A549 (cell line): ENCODE measurements around the gene CD79B. TPM values are rescaled to one million over a fixed set of nuclear protein-coding genes. Genes with fewer than 3 reads are reported as not detected.

Experiments
- ATAC-seq, 2 experiments: fragments of 200-7000 bp in 1 of 2; fragments of >200 bp in 1 of 2; cut with Nextera tagmentation in 1 of 2; cut with Tn5 transposase in 1 of 2; 3 replicates each; pipeline versions ENCODE4 v1.8.0 to v1.9.1; 2018 to 2020; ENCODE audit warnings: mild to moderate bottlenecking in 1 of 2, moderate library complexity in 1 of 2
- CTCF ChIA-PET: fragments of 300-600 bp; sonication (Branson Sonifier 250); formaldehyde crosslinking; extraction: SDS; loops from one replicate; lab custom pipeline; 2021; ENCODE audit warnings: antibody characterized with exemption, inconsistent platforms; lab: Yijun Ruan, JAX
- POLR2A ChIA-PET: fragments of 350-600 bp; formaldehyde crosslinking; extraction: SDS; loops from one replicate; lab custom pipeline; 2021; ENCODE audit warnings: antibody characterized with exemption, inconsistent platforms; lab: Yijun Ruan, JAX
- DNase-seq, 2 experiments: peaks; one replicate each; pipeline versions ENCODE4 v3.0.0 to v3.0.0-alpha.2; 2011 to 2016; ENCODE audit warnings: low read depth in 1 of 2, low spot score in 1 of 2
- FAIRE-seq: peaks from 2 replicates; lab custom pipeline; 2011; peaks lifted over from hg19 to GRCh38; lab: Jason Lieb, UNC
- H3K27ac ChIP-seq, 2 experiments: fragments of >200 bp; sonication (Bioruptor Twin); formaldehyde crosslinking; 3 replicates each; pipeline ENCODE4 v1.5.1; 2016 to 2017
- H3K4me1 ChIP-seq: fragments of >200 bp; sonication (Bioruptor Twin); formaldehyde crosslinking; 3 replicates; pipeline ENCODE4 v1.6.1; 2016
- H3K4me2 ChIP-seq: fragments of >200 bp; sonication (Bioruptor Twin); formaldehyde crosslinking; 3 replicates; pipeline ENCODE4 v1.6.1; 2016
- H3K4me3 ChIP-seq: fragments of >200 bp; sonication (Bioruptor Twin); formaldehyde crosslinking; 3 replicates; pipeline ENCODE4 v1.5.1; 2016
- H3K9me3 ChIP-seq: fragments of >200 bp; sonication (Bioruptor Twin); formaldehyde crosslinking; 3 replicates; pipeline ENCODE4 v1.6.1; 2016
- CHD4 ChIP-seq: fragments of 200-600 bp; sonication (generic); IDR thresholded peaks from 2 replicates; pipeline ENCODE4 v1.6.1; 2016; ENCODE audit warnings: antibody characterized with exemption, mild to moderate bottlenecking, borderline replicate concordance
- CTCF ChIP-seq: fragments of >200 bp; sonication (Bioruptor Twin); formaldehyde crosslinking; IDR thresholded peaks from 3 replicates; pipeline ENCODE4 v1.5.1; 2016
- EP300 ChIP-seq, 2 experiments: fragments of >200 bp; sonication (Bioruptor Twin); formaldehyde crosslinking; IDR thresholded peaks; 2 replicates in 1 of 2; 3 replicates in 1 of 2; pipeline ENCODE4 v1.6.1; 2016 to 2017
- ESRRA ChIP-seq: fragments of 150-350 bp; IDR thresholded peaks from 2 replicates; pipeline ENCODE4 v1.6.1; 2014; ENCODE audit warnings: mild to moderate bottlenecking, low read length, borderline replicate concordance
- FOXS1 ChIP-seq: fragments of 250-450 bp; sonication (Bioruptor Pico); IDR thresholded peaks from 2 replicates; pipeline ENCODE4 v1.5.0; 2020; ENCODE audit warnings: mild to moderate bottlenecking, moderate library complexity
- GATA3 ChIP-seq: IDR thresholded peaks from 2 replicates; pipeline ENCODE4 v1.6.1; 2012; ENCODE audit warnings: borderline replicate concordance
- HDAC2 ChIP-seq: fragments of 200-600 bp; sonication (generic); IDR thresholded peaks from 2 replicates; pipeline ENCODE4 v1.6.1; 2016
- HOXB5 ChIP-seq: fragments of 250-450 bp; sonication (Bioruptor Pico); IDR thresholded peaks from 2 replicates; pipeline ENCODE4 v1.5.0; 2020; ENCODE audit warnings: mild to moderate bottlenecking, moderate library complexity
- JUNB ChIP-seq: fragments of >200 bp; sonication (Bioruptor Twin); formaldehyde crosslinking; IDR thresholded peaks from 2 replicates; pipeline ENCODE4 v1.6.1; 2016
- KDM5A ChIP-seq: fragments of 200-600 bp; sonication (generic); IDR thresholded peaks from 2 replicates; pipeline ENCODE4 v1.6.1; 2016; ENCODE audit warnings: antibody characterized with exemption, mild to moderate bottlenecking
- MAFK ChIP-seq: fragments of 450-650 bp; IDR thresholded peaks from 2 replicates; pipeline ENCODE4 v1.6.1; 2014; ENCODE audit not compliant: partially characterized antibody
- MAX ChIP-seq: IDR thresholded peaks from 2 replicates; pipeline ENCODE4 v1.6.1; 2012
- NFE2L2 ChIP-seq: fragments of 150-350 bp; conservative IDR thresholded peaks from 2 replicates; pipeline ENCODE4 v1.6.1; 2014; ENCODE audit warnings: low read length
- NPAS2 ChIP-seq: fragments of 250-450 bp; sonication (Bioruptor Pico); IDR thresholded peaks from 2 replicates; pipeline ENCODE4 v1.8.0; 2022; ENCODE audit warnings: mild to moderate bottlenecking, moderate library complexity, borderline replicate concordance
- PHF8 ChIP-seq: fragments of 200-600 bp; sonication (generic); IDR thresholded peaks from 2 replicates; pipeline ENCODE4 v1.6.1; 2016; ENCODE audit warnings: low read depth, mild to moderate bottlenecking, antibody characterized with exemption, moderate library complexity, borderline replicate concordance
- POLR2A ChIP-seq: IDR thresholded peaks from 2 replicates; pipeline ENCODE4 v1.6.1; 2012; ENCODE audit warnings: mild to moderate bottlenecking, low read length
- RARB ChIP-seq: fragments of 250-450 bp; sonication (Bioruptor Pico); IDR thresholded peaks from 2 replicates; pipeline ENCODE4 v1.8.0; 2021; ENCODE audit warnings: mild to moderate bottlenecking, moderate library complexity
- RCOR1 ChIP-seq: fragments of 150-350 bp; IDR thresholded peaks from 2 replicates; pipeline ENCODE4 v1.6.1; 2014; ENCODE audit warnings: antibody characterized with exemption, low read length, low read depth
- REST ChIP-seq: fragments of 200-600 bp; sonication (generic); IDR thresholded peaks from 2 replicates; pipeline ENCODE4 v1.6.1; 2016; ENCODE audit warnings: antibody characterized with exemption, mild to moderate bottlenecking, moderate library complexity
- RNF2 ChIP-seq: fragments of 200-600 bp; sonication (generic); IDR thresholded peaks from 2 replicates; pipeline ENCODE4 v1.6.1; 2016; ENCODE audit warnings: low read depth, mild to moderate bottlenecking, antibody characterized with exemption, moderate library complexity, borderline replicate concordance
- ZC3H11A ChIP-seq: fragments of 450-650 bp; IDR thresholded peaks from 2 replicates; pipeline ENCODE4 v1.6.1; 2014; ENCODE audit warnings: antibody characterized with exemption, mild to moderate bottlenecking
- ZNF302 ChIP-seq: fragments of 250-450 bp; sonication (Bioruptor Pico); IDR thresholded peaks from 2 replicates; pipeline ENCODE4 v1.9.0; 2021; ENCODE audit warnings: inconsistent platforms, mild to moderate bottlenecking, moderate library complexity
- WGBS: methylation state at CpG from one replicate; pipeline ENCODE4 v1.1.6; 2017; ENCODE audit errors: missing lambda C conversion rate; 5-methylcytosine and 5-hydroxymethylcytosine counted together
- polyA plus RNA-seq, 4 experiments: library from polyadenylated mRNA; depleted of rRNA in 3 of 4; stranded (reverse); fragments of >200 nt; fragmentation: RNase III in 1 of 4; extraction: RNeasy Plus Mini Kit Qiagen cat#74134 plus additional on column Dnase treatment in 1 of 4; gene quantifications; 2 replicates in 3 of 4; 3 replicates in 1 of 4; pipeline ENCODE4 v1.2.3, GENCODE V29; 2011 to 2017

Gene CD79B
- polyA plus RNA-seq, 2 of the 4 experiments (the other 2 are of a cell fraction): 0.14 TPM; not detected in 1

DNA sequence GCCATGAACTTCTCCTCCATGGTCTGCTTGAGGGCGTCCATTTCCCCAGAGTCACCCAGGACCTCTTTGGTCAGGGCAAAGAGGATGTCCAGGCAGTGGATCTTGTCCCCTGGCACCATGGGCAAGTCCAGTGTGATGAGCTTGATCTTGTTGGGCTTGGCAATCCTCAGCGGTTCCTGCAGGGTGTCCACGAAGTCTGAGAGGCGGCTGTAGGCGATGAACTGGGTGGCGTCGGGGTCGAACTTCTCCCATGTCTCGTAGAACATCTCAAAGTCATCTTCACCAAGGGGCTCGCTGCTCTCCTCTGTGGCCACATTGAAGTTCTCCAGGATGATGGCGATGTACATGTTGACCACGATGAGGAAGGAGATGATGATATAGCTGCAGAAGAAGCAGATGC, 9.0 kb upstream of the CD79B start:
- DNase-seq (no peak), ATAC-seq (no peak), FAIRE-seq (no peak)
- H3K4me1 ChIP-seq: no peaks in the 10 kb centered on the region
- WGBS: 66% methylated on average over 12 of the region's 12 CpGs
- no peak overlapping the region for H3K27ac ChIP-seq
- H3K4me2 ChIP-seq: no peak overlapping the region
- no peaks in the 10 kb centered on the region for H3K9me3 ChIP-seq
- TF ChIP-seq HOXB5 (CRISPR knock-in tag) (no peak), ZC3H11A (no peak), CHD4 (no peak), CTCF (no peak), PHF8 (no peak), RCOR1 (no peak), MAX (no peak), NPAS2 (CRISPR knock-in tag) (no peak), RARB (CRISPR knock-in tag) (no peak), GATA3 (no peak), EP300 (IDR thresholded peaks at IDR 0.05) (no peak), POLR2A (no peak), FOXS1 (CRISPR knock-in tag) (no peak), RNF2 (no peak), JUNB (no peak), KDM5A (no peak)
- H3K4me3 ChIP-seq: no peak overlapping the region
- ChIA-PET POLR2A (no interaction called here), CTCF (interaction anchor here (0.9 to 3.8 kb wide), 8 partner anchors 10 to 49 kb away, joined by 3 to 24 read pairs (median 4); partner anchors contain the start of genes CSHL1 and GH1)

GRCh38 chr17:63940584-63940983, 8.5 kb upstream of the CD79B start:
- POLR2A ChIA-PET: no interaction called here
- CTCF ChIA-PET: interaction anchor here (0.9 to 3.8 kb wide), 13 partner anchors 10 to 192 kb away, joined by 3 to 24 read pairs (median 3); partner anchors contain the start of gene GH1
- H3K9me3 ChIP-seq: no peaks in the 10 kb centered on the region
- DNase-seq (no peak), FAIRE-seq (no peak), ATAC-seq (no peak)
- no peak overlapping the region for H3K4me3 ChIP-seq
- 84% methylated on average over 14 of the region's 14 CpGs for WGBS
- H3K4me2 ChIP-seq: no peak overlapping the region
- no peak overlapping the region for H3K27ac ChIP-seq
- H3K4me1 ChIP-seq: no peaks in the 10 kb centered on the region
- no peak for TF ChIP-seq ESRRA
- no peak for TF ChIP-seq HDAC2
- TF ChIP-seq KDM5A: no peak
- TF ChIP-seq ZNF302 (CRISPR knock-in tag): no peak
- TF ChIP-seq CTCF: no peak
- no peak for TF ChIP-seq MAFK
- no peak for TF ChIP-seq NFE2L2
- no peak for TF ChIP-seq REST
